Measurements from ENCODE around the gene JHY.

JHY gene

DNA sequence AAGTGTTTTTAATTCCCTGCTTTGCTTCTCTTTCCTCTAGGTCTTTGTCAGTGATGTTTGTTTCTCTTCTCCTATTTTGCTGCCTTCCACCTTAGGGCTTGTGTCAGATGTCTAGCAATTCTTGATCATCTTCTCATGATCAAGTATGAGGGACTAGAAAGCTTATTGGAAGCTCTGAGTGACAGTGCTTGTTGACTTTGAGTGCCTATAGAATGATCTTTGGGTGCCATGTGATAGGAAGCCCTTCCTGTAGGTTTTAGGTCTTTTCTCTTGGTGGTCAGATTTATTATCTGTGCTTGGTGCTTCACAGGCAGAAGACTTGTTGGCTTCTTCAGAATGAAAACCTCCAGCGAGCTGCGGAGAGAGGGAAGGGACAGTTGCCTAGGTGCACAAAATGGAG, 56.0 kb downstream of the JHY start:
- DNase-seq (ENCODE audit: low read depth in 1 of 2, low spot score in 1 of 2), result no peak

DNA sequence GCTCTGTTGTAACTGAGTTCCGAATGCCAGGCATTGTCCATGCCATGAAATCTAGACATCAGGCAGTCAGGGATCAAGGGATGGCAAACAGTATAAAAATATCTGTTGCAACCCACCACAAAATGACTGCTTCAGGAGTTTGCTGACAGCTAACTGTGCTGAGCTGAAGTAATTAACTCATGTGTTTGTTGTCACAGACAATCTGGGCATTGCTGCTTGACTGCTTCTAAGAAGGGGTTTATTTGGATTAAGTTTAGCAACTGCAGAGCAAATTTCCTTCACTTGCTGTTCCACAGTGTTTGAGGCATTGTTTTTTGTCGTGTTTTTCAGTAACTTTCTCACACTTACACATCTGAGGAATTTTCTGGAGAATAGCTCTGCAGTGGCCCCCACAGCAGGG, 68.7 kb downstream of the JHY start:
- DNase-seq (ENCODE audit: low read depth in 1 of 2, low spot score in 1 of 2), result no peak

DNA sequence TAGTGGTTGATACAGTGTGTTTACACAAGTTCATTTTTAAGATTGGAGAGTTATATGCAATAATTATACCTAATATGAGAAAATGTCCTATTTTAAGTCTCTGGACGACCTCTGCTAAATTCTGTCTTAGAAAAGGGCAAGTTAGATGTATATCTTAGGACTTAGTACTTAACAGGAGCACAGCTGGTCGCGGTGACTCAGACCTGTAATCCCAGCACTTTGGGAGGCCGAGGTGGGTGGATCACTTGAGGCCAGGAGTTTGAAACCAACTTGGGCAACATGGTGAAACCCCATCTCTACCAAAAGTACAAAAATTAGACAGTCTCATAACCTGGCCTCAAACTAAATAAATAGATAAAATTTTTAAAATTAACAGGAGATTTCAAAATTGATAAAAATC, 71.9 kb downstream of the JHY start:
- no peak for DNase-seq (ENCODE audit: low read depth in 1 of 2, low spot score in 1 of 2)

DNA sequence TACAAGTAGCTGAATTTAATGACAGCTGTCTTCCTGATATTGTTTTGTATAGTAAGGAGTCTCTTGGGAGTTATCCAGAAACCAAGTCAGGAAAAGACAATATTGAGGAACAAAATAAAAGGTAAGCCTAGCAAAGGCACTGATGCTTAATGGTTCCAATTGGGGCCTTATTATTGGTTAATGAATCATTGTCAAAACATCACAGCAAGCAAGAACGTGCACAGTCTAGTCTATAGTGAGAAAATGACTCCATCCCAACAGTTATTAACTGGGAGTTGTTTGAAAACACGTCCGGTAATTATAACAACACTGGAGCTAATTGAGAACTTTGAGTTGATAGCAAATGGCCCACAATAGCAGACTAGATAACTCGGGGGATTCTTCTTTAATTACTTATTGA, 81.4 kb downstream of the JHY start:
- no peak for DNase-seq (ENCODE audit: low read depth in 1 of 2, low spot score in 1 of 2)

DNA sequence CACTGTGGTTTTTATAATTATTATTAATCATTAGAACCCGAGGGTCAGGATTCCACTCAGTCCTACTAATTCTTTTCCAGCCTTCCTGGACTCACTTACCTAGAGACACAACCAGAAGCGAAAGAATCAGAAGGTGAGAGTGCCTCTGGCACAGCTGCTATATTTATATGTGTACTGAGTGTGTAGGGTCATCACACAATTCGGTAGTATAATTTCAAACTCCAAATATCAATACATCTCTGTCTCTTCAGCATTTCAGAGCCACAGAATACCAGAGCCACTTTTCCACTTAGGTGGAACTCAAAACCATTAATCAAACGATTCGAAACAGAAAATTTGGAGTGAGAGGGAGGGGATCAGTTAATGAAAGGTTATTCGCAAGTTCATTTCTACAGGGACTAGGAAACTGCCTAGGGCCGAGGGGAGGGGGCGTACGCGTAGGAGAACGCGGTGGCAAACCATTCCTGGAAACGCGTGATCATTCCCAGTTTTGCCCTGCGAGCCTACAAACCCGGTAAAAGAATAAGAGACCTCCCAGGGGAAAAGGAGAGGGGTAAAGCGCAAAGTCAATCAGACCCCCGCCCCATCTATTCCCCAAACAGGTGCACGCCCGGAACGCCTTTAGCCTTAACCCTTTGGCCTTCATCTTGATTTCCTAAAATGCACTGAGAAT, 93.6 kb downstream of the JHY start:
- DNase-seq (ENCODE audit: low read depth in 1 of 2, low spot score in 1 of 2), result no peak

DNA sequence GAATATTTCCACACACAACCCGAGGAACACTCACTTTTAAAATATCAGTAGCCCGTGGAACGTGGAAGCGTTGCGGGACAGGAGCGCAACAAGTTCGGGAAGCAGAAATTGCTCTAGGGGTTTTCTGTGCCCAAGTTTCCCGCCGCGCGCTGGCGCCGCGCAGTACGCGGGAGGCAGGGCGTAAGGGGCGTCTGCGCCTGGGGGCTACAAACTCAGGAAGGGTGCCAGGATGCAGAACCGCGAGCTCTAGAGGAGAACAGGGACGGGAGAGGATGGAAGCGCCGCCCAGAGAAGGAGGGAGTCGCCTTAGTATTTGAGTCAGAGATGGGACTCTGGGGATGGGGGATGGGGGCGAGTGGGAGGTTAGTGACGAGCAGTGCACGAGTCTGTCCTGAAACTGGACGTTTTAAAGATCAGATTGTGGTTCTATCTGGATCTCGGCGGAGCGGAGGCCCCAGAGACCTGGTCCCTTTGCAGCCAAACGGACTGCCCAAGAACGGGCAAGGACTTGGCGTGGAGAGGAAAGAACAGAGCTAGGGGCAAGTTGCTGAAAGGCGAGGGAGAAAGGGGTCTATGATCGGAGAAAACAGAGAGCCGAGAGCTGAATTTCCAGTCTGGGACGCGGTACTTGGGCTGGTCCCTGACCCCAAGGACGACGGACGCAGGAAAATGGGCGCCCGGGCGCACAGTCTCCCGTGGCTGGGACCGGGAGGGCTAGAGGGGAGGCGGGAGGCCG, 94.3 kb downstream of the JHY start:
- no peak for DNase-seq (ENCODE audit: low read depth in 1 of 2, low spot score in 1 of 2)

DNA sequence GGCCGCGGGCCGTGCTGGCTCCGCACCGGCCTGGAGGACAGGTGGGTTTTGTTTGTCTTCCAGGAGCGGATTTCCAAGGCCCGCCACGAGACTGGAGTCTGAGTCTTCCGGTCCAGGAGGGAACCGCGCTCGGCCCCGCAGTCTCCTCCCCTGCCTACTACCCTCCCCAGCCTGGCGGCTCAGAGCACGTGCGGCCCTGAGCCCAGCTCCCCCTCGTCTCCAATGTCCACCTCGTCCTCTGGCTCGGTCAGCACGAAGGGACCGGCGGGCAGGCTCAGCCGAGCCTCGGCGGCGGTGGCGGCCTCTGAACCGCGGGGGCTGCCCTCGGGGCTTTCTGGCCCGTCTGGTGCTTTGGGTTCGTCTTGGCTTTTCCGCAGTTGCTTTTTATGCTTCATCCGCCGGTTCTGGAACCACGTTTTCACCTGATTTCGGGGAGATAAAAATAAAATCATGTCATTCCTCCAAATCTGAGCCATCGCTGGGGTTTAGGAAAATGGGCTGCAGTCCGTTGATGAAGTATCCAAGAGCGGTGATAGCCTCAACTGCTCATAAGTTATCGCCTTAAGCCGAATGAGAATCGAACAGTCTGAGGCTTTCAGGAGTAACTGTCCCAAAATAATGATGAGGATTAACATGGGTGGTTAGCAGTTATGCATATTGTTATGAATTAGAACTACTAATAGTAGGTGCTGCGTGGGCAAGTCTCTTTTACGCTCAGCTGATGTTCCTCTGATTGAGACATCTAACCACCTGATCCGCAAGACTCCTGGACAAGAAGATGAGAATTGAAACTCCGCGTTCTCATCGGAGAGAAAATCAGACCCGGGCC, 95.1 kb downstream of the JHY start:
- no peak for DNase-seq (ENCODE audit: low read depth in 1 of 2, low spot score in 1 of 2)

DNA sequence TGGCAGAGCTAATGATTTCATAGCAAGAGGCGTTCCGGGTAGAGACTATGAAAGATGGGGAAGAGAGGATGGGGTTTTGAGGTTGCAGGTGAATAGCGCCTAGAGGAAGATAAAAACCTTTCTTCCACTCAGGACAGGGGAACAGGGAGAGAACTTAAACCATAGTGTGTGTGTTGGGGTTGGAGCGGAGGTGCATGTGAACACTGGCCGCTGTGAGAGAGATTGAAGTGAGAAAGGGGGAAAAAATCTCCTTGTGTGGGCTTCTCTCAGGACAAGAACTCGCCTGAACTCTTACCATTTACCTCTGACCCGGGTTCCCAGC, 95.7 kb downstream of the JHY start:
- DNase-seq (ENCODE audit: low read depth in 1 of 2, low spot score in 1 of 2), result no peak

DNA sequence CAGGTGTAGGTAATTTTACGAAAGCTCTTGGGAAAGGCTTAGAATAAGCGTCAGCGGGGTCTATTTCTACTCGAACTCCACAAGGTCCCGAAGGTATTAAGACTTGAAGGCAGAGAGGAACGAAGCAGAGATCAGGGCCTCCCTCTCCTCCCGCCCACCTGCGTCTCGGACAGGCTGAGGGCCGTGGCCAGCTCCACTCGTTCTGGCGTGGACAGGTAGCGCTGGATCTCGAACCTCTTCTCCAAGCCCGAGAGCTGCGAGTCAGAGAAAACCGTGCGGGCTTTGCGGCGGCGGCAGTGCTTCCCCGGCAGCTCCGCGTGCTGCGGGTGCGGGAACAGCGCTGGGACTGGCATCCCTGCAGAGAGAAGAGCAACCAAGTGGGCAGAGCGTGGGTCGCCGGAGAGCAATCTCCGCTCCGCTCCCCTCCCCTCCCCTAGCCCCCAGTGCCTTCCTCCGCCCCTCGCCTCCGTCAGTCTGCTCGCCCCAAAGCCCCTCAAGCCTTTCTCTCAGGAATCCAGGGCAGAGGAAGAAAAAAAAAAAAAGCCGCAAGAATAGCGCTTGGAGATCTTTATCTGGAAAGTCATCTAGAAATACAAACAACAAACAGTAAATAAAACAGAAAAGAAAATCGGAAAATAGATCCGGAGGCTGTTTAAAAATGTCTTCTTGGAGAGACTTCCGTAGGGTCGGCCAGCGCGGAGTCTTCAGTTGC, 96.7 kb downstream of the JHY start:
- DNase-seq (ENCODE audit: low read depth in 1 of 2, low spot score in 1 of 2), result no peak

DNA sequence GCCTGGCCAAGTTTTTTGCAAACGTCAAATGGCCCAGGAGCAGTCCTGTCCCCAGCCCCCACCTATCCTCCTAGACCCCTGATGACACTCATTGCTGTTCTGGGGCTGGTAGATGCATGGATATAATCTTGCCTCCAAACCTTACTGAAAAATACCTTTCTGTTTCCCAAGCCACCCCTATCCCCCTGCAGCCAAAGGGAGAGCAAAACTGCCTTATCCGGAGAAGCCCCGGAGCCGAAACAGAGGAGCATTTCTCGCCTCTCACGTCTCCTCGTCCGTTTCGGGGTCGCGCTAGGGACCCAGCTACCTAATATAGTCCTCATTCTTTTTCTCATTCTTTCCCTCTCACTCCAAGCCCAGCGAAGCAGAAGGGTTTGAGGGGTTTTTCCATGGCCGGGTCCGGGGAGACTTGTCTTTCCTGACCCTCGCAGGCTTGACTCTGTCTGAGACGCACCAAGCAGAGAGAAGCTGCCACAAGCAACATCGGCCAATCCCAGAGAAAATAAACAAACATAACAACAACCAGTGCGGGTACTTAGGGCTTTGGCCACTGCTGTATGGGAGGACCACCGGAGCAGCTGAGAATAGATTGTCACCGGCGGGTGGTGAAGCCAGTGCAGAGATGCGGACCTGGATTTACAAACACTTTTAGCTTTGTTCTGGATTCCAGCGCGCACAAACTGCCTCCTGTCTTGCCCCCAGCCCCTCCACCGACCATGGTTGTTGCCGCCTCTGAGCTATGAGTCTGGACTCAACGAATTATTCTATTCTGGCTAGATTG, 97.4 kb downstream of the JHY start:
- DNase-seq (ENCODE audit: low read depth in 1 of 2, low spot score in 1 of 2), result no peak

DNA sequence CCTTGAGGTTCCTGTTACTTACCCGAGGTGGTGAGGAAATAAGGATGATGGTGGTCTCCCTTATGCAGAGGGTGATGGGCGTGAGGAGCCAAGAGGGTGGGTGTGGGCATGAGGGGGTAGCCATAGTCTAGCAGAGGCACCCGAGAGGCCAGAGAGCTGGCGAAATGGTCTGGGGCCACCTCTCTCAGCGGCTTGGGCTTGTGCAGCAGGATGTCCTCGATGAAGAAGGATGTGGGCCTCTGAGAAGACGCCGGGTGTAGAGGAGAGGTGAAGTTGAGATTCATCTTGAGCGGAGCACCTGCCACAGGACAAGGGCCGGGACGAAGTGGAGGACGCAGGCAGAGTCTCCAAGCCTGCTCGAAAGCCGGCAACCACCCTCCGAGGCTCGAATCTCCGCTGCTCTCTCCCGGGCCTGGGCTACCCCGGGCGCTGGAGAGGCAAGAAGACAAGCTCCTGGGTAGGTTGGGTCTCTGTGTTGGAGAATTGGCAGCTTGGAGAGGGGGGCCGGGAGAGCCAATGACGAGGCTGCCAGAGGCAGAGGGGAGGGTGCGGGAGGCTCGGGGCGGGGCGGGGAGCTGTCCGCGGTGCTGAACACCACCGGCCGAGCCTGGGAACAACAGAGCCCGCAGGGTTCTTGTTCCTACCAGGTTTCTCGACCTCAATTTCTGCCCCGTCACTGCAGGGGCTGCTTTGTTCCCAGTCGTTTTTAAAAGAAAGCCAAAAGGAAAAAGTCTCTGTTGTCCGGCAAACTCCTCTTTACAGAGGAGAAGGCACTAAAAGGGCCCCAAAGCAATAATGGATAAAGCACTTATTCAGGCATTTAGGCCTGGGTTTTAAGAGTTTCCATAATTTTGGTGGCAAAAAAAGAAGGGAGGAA, 99.1 kb downstream of the JHY start, which contains the start of gene BSX:
Gene BSX (minus strand): TSS at position 447 of the 877 bp plus-strand sequence. CDS start 163 bp downstream, at position 284.
- peak; percentile 18 to 19 for DNase-seq (ENCODE audit: low read depth in 1 of 2, low spot score in 1 of 2)

DNA sequence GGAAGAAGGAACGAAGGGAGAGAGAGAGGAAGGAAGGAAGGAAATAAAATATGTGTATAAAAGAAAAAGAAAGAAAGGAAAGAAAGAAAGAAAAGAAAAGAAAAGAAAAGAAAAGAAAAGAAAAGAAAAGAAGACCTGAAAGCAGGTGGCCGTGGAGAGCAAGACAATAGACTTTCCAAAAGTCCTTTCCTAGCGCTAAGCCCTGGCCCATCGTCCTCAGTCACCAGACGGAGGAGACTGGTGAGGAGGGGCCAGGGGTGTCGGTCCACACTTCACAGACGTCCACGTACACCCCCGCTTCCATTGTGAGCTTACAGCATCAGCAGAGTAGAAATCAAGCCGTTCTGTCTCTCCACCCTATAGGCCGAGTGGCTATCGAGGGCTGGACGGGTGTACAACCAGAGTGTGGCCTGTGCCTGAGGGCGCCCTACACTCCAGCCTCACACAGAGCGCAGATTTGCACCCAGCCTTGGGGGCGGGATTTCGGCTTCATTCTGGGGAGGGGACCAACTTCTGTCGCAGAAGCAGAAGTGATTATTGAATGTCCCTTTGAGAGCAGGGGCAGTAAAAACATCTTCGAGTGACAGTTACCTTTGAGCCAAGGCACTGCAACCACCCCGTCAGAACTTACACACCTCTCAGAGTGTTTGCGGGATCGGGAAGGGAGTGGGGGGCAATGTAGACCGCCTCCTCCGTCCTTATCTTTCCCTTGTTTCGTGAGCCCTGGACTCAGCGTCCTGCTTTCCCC, 101.1 kb downstream of the JHY start:
- DNase-seq (ENCODE audit: low read depth in 1 of 2, low spot score in 1 of 2), result no peak

DNA sequence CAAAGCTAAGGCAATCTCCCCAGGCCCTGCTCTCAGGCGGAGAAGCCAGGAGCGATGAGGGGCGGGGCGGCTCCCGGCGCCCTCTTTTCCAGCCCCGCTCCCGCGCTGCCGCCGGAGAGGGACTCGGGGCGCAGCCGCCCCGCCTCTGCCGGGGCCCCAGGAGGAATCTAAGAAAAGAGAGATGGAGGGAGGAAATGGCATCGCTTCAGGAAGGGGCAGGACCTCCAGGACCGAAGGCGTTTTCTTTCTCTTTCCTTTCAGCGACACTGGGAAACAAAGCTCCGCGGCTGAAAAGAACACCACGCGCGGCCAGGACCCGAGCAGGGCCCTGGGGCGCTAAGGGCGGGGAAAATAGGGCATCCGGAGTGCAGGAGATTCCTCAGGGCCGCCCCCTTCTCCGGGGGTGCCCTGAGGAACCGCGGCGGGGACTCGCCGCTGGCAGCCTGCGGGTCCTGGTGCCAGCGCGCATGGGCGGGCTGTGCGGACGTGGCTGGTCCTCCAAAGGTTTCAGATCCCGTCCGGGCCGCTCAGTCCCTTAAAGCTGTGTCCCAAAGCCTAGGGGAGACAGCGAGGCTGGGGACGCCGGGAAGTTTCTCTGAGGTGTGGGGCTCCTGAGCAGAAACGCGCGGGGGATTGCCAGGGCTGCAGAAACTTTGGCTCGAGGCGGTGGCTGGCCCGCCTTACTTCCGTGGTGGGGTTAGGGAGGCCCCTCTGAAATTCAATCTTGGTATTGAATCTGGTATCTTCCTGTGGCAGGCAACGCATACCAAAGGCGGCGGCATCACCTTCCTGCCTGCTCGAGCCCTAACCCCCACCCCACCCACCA, 101.8 kb downstream of the JHY start:
- DNase-seq (ENCODE audit: low read depth in 1 of 2, low spot score in 1 of 2), result no peak

DNA sequence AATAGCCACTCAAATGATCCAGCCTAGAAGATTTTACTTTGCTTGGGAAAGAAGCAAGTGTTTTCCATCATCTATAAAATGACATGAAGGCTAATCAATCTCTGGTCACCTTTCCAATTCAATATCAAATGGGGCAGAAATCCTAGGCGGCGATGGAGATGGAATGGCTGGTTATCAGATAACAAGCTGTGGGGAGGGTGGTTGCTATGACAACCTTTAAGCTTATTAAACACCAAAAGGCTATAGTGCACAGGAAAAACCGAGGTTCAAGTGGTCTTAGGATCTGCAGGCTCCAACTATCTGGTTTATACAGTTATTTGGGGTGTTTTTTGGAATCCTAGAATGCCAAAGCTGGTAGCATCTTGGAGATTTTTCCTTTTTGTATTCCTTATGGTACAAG, 113.0 kb downstream of the JHY start:
- no peak for DNase-seq (ENCODE audit: low read depth in 1 of 2, low spot score in 1 of 2)

DNA sequence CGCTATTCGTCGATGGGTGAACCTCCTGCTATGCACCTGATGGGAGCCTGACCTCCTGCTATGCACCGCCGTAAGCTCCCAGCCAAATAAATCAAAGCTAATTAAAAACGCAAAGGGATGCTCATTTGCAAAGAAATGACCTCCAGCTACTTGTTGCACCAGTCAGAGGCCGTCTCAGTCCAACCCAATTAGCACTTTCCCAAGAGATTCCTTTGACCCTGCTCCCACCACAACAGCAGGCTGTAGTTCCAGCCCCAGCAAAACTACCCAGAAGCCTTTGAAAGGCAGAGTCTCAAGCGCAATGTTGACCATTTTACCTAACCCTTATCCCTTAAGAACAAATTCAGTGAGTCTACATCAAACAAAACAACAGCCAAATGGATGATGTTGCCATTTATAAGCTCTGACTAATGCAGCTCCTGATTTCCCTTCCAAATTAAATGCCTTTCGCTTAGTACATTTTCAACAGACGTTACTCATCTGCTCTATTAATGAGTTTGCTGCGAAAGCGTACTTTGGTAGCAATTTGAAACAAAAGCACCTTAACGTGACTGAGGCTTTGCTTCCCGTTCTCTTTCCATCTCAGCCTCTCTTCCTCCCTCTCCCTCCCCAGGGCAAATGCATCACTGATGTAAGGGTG, 116.3 kb downstream of the JHY start:
- DNase-seq (ENCODE audit: low read depth in 1 of 2, low spot score in 1 of 2), result no peak

DNA sequence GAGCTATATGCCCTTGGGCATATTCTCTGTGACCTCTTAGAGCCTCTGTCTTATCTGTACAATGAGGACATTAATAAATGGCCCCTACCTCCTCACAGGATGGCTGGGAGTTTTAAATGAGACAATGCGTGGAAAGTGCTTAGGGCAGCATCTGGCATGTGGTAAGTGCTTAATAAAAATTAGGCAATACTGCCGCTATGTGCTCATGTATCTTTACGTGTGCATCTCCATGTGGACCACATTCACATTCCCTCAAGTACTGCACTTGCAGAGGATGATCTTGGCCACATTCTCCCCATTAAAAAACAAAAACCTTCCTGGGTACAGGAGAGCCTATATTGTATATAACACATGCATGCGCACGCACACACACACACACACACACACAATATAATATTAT, 118.2 kb downstream of the JHY start:
- DNase-seq (ENCODE audit: low read depth in 1 of 2, low spot score in 1 of 2), result no peak

DNA sequence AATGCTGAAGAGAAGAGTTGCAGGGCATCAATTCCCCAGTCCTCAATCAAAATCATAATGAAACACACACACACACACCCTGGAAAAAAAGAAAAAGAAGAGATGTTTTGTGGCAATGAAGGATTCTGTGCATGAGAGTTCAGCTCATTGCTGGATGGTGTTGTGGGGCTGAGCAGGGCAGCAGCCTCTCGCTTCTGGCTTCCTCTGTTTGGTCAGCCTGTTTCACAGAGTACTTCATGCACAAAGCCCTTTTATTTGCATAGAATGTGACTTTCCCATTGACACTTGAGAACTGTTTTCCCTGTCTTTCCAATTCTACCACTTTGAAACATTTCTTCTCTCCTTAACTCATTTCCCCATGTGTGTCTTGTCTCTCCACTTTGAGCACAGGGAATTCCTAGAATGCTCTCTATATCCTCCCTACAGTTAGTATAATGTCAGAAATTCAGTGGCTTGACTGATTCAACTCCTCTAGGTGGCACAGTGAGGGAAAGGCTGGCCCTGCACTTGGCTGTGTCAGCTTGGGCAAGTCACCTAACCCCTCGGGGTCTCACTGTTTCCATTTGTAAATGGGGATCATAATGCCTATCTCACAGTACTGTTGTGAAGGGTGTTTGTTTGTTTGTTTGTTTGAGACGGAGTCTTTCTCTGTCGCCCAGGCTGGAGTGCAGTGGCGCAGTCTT, 124.4 kb downstream of the JHY start:
- no peak for DNase-seq (ENCODE audit: low read depth in 1 of 2, low spot score in 1 of 2)

Data from activated T-helper 1 cell treated with anti-CD3 and anti-CD28 coated beads, Interleukin-2, amount 50 U/mL, for 16 hours (primary cell).